CD8-positive, alpha-beta memory T cell (primary cell): ENCODE results near the gene AHCTF1. TPM values are rescaled to one million over a fixed set of nuclear protein-coding genes. Genes with fewer than 3 reads are reported as not detected.
"Not testable (repeated sequence)": the region's sequence is repeated elsewhere in the genome, so short reads cannot be mapped to it uniquely, and the experiment has no call there.

Source experiments
- CTCF ChIA-PET: fragments of 350-600 bp; sonication (Branson Sonifier 250); formaldehyde crosslinking; loops from one replicate; lab custom pipeline; 2021; ENCODE audit warnings: antibody characterized with exemption; lab: Charles Lee
- POLR2A ChIA-PET: fragments of 350-600 bp; sonication (Branson Sonifier 250); formaldehyde crosslinking; loops from one replicate; lab custom pipeline; 2021; ENCODE audit warnings: antibody characterized with exemption; lab: Charles Lee
- DNase-seq, 5 donors: peaks; one replicate each; pipeline versions ENCODE4 v3.0.0 to v3.0.0-alpha.2; 2020 to 2022; ENCODE audit warnings: mixed read lengths in 1 of 5
- H3K27ac ChIP-seq: one replicate; pipeline ENCODE4 v1.7.0; 2013; ENCODE audit warnings: low read depth, mild to moderate bottlenecking, low read length, moderate library complexity
- H3K27me3 ChIP-seq: 2 replicates; pipeline ENCODE4 v1.7.0; 2013; ENCODE audit warnings: low read length, mild to moderate bottlenecking; ENCODE audit not compliant: insufficient read depth, poor library complexity, severe bottlenecking
- H3K36me3 ChIP-seq: 2 replicates; pipeline ENCODE4 v1.7.0; 2013; ENCODE audit warnings: mild to moderate bottlenecking, low read length, moderate library complexity; ENCODE audit not compliant: insufficient read depth
- H3K4me1 ChIP-seq: 2 replicates; pipeline ENCODE4 v1.7.0; 2013; ENCODE audit warnings: mild to moderate bottlenecking, low read length, moderate library complexity; ENCODE audit not compliant: insufficient read depth
- H3K4me3 ChIP-seq: 2 replicates; pipeline ENCODE4 v1.7.0; 2013; ENCODE audit warnings: mild to moderate bottlenecking, low read length
- H3K9me3 ChIP-seq: 2 replicates; pipeline ENCODE4 v1.7.0; 2013; ENCODE audit warnings: mild to moderate bottlenecking, low read length
- H3K27ac Mint-ChIP-seq, 8 donors: one replicate each; pipeline ENCODE4 v1.8.0; 2020 to 2021; ENCODE audit warnings: mixed read lengths in 8 of 8, mild to moderate bottlenecking in 6 of 8, inconsistent platforms in 3 of 8, moderate library complexity in 3 of 8
- H3K27me3 Mint-ChIP-seq, 2 donors: one replicate each; pipeline ENCODE4 v1.8.0; 2020 to 2021; ENCODE audit warnings: mixed read lengths in 2 of 2, mild to moderate bottlenecking in 1 of 2, moderate library complexity in 1 of 2
- H3K36me3 Mint-ChIP-seq, 3 donors: one replicate each; pipeline ENCODE4 v1.8.0; 2020 to 2021; ENCODE audit warnings: mixed read lengths in 3 of 3, inconsistent platforms in 1 of 3, mild to moderate bottlenecking in 1 of 3
- H3K4me1 Mint-ChIP-seq, 3 donors: one replicate each; pipeline ENCODE4 v1.8.0; 2020 to 2021; ENCODE audit warnings: mixed read lengths in 3 of 3, inconsistent platforms in 1 of 3, mild to moderate bottlenecking in 1 of 3
- H3K4me3 Mint-ChIP-seq, 7 donors: one replicate each; pipeline ENCODE4 v1.8.0; 2020 to 2021; ENCODE audit warnings: mixed read lengths in 7 of 7, mild to moderate bottlenecking in 6 of 7, moderate library complexity in 4 of 7, inconsistent platforms in 2 of 7
- H3K9me3 Mint-ChIP-seq, 5 donors: one replicate each; pipeline ENCODE4 v1.8.0; 2020 to 2022; ENCODE audit warnings: mixed read lengths in 5 of 5, mild to moderate bottlenecking in 3 of 5, moderate library complexity in 2 of 5, inconsistent platforms in 1 of 5
- polyA plus RNA-seq: library from polyadenylated mRNA; unstranded; fragments of 300-500 nt; fragmentation: Illumina TruSeq; gene quantifications from one replicate; pipeline ENCODE4 v1.2.3, GENCODE V29; 2021
- total RNA-seq, 2 experiments: library from RNA; stranded (reverse); gene quantifications; one replicate each; pipeline ENCODE4 v1.2.3, GENCODE V29; 2021

Gene AHCTF1
- total and polyA plus RNA-seq, 3 experiments from 2014 or later: 23.7 to 53.0 (median 49.6) TPM

DNA sequence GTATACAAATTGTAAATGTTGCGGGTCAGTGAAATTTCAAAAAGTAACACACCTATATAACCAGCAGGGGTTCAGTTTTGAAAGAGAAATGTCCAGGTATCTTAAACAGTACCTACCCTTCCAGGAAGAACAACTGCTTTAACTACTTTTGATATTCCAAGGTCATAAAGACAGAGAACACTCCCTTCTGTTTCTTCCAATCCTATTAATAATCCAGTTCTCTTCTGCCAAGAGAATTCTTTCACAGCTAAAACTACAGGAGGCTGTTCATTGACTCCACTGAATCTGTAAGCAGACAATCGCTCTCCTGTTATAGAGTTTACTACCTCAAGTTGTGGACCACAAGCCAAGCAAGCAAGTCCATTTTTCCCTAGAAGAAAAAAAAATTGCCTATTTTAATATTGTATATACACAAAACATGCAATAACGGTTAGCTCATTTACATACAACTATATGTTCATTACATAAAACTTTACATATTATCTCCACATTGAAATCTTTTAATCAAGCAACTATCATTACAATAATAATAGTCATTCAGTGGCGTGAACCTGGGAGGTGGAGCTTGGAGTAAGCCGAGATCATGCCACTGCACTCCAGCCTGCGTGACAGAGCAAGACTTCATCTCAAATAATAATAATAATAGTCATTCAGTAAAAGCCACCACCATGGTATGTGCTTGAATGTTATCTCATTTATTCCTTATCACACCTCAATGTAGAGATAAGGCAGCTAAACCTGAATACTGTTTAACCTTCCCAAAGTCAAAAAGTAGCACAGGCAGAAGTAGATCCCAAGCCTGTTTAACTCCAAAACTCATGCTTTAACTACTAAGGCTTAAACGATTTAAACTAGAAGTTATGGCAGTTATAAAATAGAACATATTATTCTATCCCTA is 15.5 kb downstream of the AHCTF1 start:
- CTCF ChIA-PET, H3K9me3 Mint-ChIP-seq, H3K9me3 ChIP-seq, H3K27me3 ChIP-seq, H3K27me3 Mint-ChIP-seq, DNase-seq, H3K27ac ChIP-seq, H3K4me1 ChIP-seq, H3K4me3 Mint-ChIP-seq, H3K4me3 ChIP-seq, H3K27ac Mint-ChIP-seq, H3K36me3 ChIP-seq: not testable (repeated sequence)
- Mint-ChIP-seq H3K36me3 (peaks cover 0 to 68% (median 16%) of the 10 kb centered on the region in 3 donors), H3K4me1 (peaks cover 28 to 42% (median 40%) of the 10 kb centered on the region in 3 donors)
- POLR2A ChIA-PET: interaction anchor here (1.3 kb wide), 1 partner anchor 14 kb away, joined by 3 read pairs; no protein-coding TSS in a partner anchor

DNA sequence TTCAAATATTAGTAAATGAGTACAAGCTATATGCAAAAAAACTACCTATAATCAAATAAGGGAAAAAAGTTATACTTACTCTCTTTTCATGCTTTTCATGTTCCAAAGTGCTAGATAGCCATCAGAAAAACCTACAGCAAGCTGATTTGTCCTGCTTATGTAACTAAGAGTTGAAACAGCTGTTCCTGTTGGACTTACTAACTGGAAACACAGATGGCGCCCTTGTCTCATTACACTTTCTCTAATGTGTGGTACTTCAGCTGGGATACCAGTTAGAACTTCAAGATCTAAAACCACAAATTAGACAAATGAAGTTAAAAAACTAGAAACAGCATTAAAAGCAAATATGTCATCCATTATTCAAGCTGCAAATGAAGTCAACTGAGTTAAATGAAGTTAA is 24.3 kb downstream of the AHCTF1 start:
- H3K9me3 ChIP-seq: no peaks in the 10 kb centered on the region
- H3K36me3 ChIP-seq: peaks cover 39% of the 10 kb centered on the region
- Mint-ChIP-seq H3K9me3 (no peaks in the 10 kb centered on the region), H3K27ac (peak overlapping the region in 3 of 8 donors; percentile 11 to 55 (median 14)), H3K36me3 (peaks cover 7 to 79% (median 17%) of the 10 kb centered on the region in 3 donors), H3K27me3 (no peaks in the 10 kb centered on the region), H3K4me1 (peaks cover 13 to 23% (median 16%) of the 10 kb centered on the region in 3 donors), H3K4me3 (no peak overlapping the region)
- no peaks in the 10 kb centered on the region for H3K4me1 ChIP-seq
- DNase-seq: peak in 1 of 5 donors; percentile 16
- no peak overlapping the region for H3K4me3 ChIP-seq
- ChIA-PET POLR2A (no interaction called here), CTCF (interaction anchor here (1.0 to 1.8 kb wide), 4 partner anchors 23 to 65 kb away, joined by 3 to 4 read pairs (median 3); no protein-coding TSS in a partner anchor)
- H3K27ac ChIP-seq: no peak overlapping the region
- H3K27me3 ChIP-seq: no peaks in the 10 kb centered on the region

DNA sequence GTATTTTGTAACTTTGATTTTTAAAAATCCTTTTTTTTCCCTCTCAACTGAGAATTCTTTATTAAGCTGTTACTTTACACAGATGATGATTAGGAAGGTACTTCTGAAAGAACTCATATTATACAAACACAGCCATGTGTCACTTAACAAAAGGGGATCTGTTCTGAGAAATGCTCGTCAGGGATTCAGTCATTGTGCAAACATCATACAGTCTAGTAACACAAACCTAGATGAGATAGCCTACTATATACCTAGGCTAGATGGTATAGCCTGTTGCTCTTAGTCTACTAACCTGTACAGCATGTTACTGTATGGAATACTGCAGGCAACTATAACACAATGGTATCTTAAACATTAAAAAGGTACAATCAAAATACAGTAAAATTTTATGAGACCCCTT is 24.9 kb downstream of the AHCTF1 start:
- ChIA-PET POLR2A (no interaction called here), CTCF (interaction anchor here (1.0 to 1.8 kb wide), 3 partner anchors 23 to 66 kb away, joined by 3 to 4 read pairs (median 3); no protein-coding TSS in a partner anchor)
- Histone ChIP-seq H3K27me3 (no peaks in the 10 kb centered on the region), H3K27ac (no peak overlapping the region), H3K9me3 (no peaks in the 10 kb centered on the region), H3K4me1 (no peaks in the 10 kb centered on the region), H3K4me3 (no peak overlapping the region), H3K36me3 (peaks cover 41% of the 10 kb centered on the region)
- Mint-ChIP-seq H3K27me3 (no peaks in the 10 kb centered on the region), H3K9me3 (no peaks in the 10 kb centered on the region), H3K36me3 (peaks cover 12 to 79% (median 22%) of the 10 kb centered on the region in 3 donors), H3K4me3 (no peak overlapping the region), H3K27ac (no peak overlapping the region), H3K4me1 (peaks cover 13 to 23% (median 16%) of the 10 kb centered on the region in 3 donors)
- no peak for DNase-seq

DNA sequence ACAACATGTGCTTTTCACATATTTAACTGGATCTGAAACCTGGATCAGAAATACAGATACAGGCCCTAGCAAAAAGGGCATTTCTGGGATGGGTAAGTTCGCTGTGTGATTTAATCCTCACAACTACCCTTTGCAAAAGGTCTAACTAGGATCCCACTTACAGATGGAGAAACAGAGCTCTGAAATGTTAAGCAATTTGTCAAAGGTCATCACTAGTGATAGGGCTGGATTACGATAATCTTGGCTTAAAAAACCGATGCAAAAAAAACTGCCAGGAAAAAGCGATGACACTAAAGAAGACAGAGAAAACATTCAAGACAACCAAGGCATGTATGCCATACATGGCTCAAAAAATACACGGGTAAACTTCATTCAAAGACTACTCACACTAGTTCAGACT is 29.9 kb downstream of the AHCTF1 start:
- no peaks in the 10 kb centered on the region for H3K9me3 Mint-ChIP-seq
- no peak overlapping the region for H3K4me3 Mint-ChIP-seq
- peaks cover 49% of the 10 kb centered on the region for H3K36me3 ChIP-seq
- ChIA-PET CTCF (no interaction called here), POLR2A (no interaction called here)
- H3K9me3 ChIP-seq: no peaks in the 10 kb centered on the region
- H3K27ac Mint-ChIP-seq: peak overlapping the region in 1 of 8 donors; percentile 81
- no peaks in the 10 kb centered on the region for H3K27me3 ChIP-seq
- no peak overlapping the region for H3K27ac ChIP-seq
- H3K36me3 Mint-ChIP-seq: peaks cover 20 to 87% (median 36%) of the 10 kb centered on the region in 3 donors
- H3K27me3 Mint-ChIP-seq: no peaks in the 10 kb centered on the region
- no peaks in the 10 kb centered on the region for H3K4me1 ChIP-seq
- no peak for DNase-seq
- H3K4me1 Mint-ChIP-seq: peaks cover 4 to 11% (median 5%) of the 10 kb centered on the region in 3 donors
- H3K4me3 ChIP-seq: no peak overlapping the region

DNA sequence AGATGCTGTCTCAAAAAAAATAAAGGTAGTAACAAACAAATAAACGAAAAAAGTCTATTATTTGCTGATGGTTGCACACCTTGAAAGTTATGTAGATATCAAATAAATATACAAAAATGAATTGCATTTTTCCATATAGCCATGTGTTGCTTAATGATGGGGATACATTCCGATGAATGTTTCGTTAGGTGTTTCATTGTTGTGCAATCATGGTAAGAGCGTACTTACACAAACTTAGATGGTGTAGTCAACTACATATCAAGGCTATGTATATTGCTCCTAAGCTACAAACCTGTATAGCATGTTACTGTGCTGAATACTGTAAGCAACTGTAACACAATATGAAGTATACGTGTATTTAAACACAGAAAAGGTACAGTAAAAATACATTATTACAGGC is 34.4 kb downstream of the AHCTF1 start:
- Histone ChIP-seq H3K4me1 (no peaks in the 10 kb centered on the region), H3K36me3 (peaks cover 46% of the 10 kb centered on the region), H3K4me3 (no peak overlapping the region), H3K27me3 (no peaks in the 10 kb centered on the region), H3K27ac (no peak overlapping the region), H3K9me3 (no peaks in the 10 kb centered on the region)
- ChIA-PET POLR2A (no interaction called here), CTCF (interaction anchor here (1.1 kb wide), 1 partner anchor 12 kb away, joined by 3 read pairs; no protein-coding TSS in a partner anchor)
- Mint-ChIP-seq H3K9me3 (no peaks in the 10 kb centered on the region), H3K27me3 (no peaks in the 10 kb centered on the region), H3K36me3 (peaks cover 34 to 88% (median 37%) of the 10 kb centered on the region in 3 donors), H3K4me3 (no peak overlapping the region), H3K4me1 (peaks cover 2 to 11% (median 8%) of the 10 kb centered on the region in 3 donors), H3K27ac (no peak overlapping the region)
- DNase-seq: no peak

DNA sequence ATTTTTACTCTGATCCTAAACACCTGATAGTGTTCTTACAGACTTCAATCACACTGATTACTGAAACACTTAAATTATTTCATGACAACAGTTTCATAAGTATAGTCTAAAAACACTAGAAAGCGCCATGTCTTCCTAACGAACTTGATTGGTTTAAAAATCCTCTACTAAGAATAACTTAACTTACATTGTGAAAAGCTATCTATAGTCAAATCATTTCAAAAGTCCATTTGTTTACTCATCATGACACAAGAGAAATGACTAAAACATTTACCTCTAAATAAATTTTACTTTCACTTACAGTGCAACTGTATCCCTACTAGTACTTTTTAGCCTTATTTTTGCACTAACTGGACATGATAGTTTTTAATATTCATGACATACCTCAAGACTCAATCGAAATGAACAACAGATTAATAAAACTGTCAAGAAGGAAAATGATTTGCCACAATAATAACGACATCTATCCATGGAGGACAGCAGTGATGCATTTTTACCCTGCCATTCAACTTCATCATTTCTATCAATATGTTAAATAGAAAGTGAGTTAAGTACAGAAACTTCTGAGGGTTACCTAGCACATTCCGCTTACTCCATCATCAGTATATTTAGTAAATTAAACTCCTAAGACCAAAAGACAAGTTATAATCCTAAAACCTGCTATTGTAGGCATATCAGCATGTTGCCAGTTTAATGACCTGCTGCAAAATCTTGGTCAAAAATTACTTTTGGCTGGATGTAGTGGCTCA is 38.4 kb downstream of the AHCTF1 start:
- H3K27me3 Mint-ChIP-seq: no peaks in the 10 kb centered on the region
- Histone ChIP-seq H3K27me3 (no peaks in the 10 kb centered on the region), H3K4me1 (no peaks in the 10 kb centered on the region), H3K4me3 (no peak overlapping the region), H3K36me3 (peaks cover 48% of the 10 kb centered on the region), H3K27ac (no peak overlapping the region), H3K9me3 (no peaks in the 10 kb centered on the region)
- peaks cover 4 to 13% (median 4%) of the 10 kb centered on the region in 3 donors for H3K4me1 Mint-ChIP-seq
- peak overlapping the region in 2 of 8 donors; percentile 3 to 21 for H3K27ac Mint-ChIP-seq
- ChIA-PET POLR2A (interaction anchor here (0.7 kb wide), 1 partner anchor 38 kb away, joined by 3 read pairs; the partner anchor contains the start of gene AHCTF1), CTCF (interaction anchor here (1.6 kb wide), 1 partner anchor 23 kb away, joined by 3 read pairs; no protein-coding TSS in a partner anchor)
- DNase-seq: no peak
- no peaks in the 10 kb centered on the region for H3K9me3 Mint-ChIP-seq
- H3K4me3 Mint-ChIP-seq: peak overlapping the region in 1 of 7 donors; percentile 37
- H3K36me3 Mint-ChIP-seq: peaks cover 25 to 82% (median 29%) of the 10 kb centered on the region in 3 donors

GRCh38 chr1:246891105-246891504 is 40.6 kb downstream of the AHCTF1 start:
- no peak for DNase-seq
- H3K27me3 Mint-ChIP-seq: no peaks in the 10 kb centered on the region
- H3K27ac Mint-ChIP-seq: peak overlapping the region in 1 of 8 donors; percentile 35
- H3K4me1 Mint-ChIP-seq: peaks cover 4 to 13% (median 4%) of the 10 kb centered on the region in 3 donors
- POLR2A ChIA-PET: no interaction called here
- CTCF ChIA-PET: interaction anchor here (1.2 kb wide), 1 partner anchor 28 kb away, joined by 3 read pairs; no protein-coding TSS in a partner anchor
- H3K4me1 ChIP-seq: no peaks in the 10 kb centered on the region
- no peak overlapping the region for H3K27ac ChIP-seq
- H3K27me3 ChIP-seq: no peaks in the 10 kb centered on the region
- H3K4me3 ChIP-seq: no peak overlapping the region
- H3K9me3 Mint-ChIP-seq: no peaks in the 10 kb centered on the region
- peaks cover 22 to 81% (median 23%) of the 10 kb centered on the region in 3 donors for H3K36me3 Mint-ChIP-seq
- no peaks in the 10 kb centered on the region for H3K9me3 ChIP-seq
- peaks cover 41% of the 10 kb centered on the region for H3K36me3 ChIP-seq
- no peak overlapping the region for H3K4me3 Mint-ChIP-seq
